Measurements from ENCODE around the gene LMF2. TPM values are rescaled to one million over a fixed set of nuclear protein-coding genes. Genes with fewer than 3 reads are reported as not detected.

LMF2 gene
- total RNA-seq, 1 donor from 2014 or later: 66.2 TPM

DNA sequence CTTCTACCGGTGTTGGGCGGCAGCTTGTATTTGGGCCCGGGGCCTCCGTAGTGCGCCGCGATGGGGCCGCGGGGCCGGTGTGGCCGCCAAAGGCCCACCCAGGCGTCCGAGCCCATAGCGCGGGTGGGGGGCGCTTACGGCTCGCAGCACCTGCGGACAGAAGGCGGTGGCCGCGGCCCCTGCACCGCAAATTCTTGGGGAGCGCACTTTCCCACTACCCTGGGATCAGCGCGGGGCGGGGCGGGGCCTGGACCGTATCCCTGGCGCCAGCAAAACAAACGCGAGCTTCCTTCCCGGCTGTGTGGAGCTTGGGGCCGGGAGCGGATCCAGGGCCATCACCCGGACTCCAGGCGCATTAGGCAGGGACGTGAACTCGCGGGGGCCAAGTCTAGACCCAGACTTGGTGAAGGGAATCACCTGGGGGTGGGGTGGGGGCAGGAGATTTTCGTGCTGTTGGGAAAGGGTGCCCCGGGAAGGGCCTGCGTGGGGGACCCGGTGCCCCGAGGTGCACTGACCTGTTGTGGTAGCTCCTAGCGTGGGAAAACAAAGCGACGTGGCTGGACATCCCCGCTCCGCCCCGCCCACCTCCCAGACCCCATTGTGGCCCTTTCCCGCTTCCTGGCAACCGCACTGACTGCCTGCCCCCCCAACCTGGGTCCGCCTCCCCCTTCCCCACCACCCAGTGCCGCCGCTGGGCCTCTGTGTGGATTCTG, 24.6 kb upstream of the LMF2 start:
- peak overlapping the region; percentile 9 for H3K27ac Mint-ChIP-seq
- H3K4me3 Mint-ChIP-seq: peak overlapping the region; percentile 62

GRCh38 chr22:50531546-50531961, 24.1 kb upstream of the LMF2 start:
- peaks cover 31% of the 10 kb centered on the region for H3K4me1 Mint-ChIP-seq
- no peak overlapping the region for H3K27ac Mint-ChIP-seq
- no peak for DNase-seq (ENCODE audit: low spot score in 2 of 2, unreplicated experiment in 2 of 2)
- H3K9me3 Mint-ChIP-seq: no peaks in the 10 kb centered on the region
- TF ChIP-seq, protein P1, sequence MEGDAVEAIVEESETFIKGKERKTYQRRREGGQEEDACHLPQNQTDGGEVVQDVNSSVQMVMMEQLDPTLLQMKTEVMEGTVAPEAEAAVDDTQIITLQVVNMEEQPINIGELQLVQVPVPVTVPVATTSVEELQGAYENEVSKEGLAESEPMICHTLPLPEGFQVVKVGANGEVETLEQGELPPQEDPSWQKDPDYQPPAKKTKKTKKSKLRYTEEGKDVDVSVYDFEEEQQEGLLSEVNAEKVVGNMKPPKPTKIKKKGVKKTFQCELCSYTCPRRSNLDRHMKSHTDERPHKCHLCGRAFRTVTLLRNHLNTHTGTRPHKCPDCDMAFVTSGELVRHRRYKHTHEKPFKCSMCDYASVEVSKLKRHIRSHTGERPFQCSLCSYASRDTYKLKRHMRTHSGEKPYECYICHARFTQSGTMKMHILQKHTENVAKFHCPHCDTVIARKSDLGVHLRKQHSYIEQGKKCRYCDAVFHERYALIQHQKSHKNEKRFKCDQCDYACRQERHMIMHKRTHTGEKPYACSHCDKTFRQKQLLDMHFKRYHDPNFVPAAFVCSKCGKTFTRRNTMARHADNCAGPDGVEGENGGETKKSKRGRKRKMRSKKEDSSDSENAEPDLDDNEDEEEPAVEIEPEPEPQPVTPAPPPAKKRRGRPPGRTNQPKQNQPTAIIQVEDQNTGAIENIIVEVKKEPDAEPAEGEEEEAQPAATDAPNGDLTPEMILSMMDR (IDR thresholded peaks at IDR 0.05; ENCODE audit: unreplicated experiment): no peak
- H3K36me3 Mint-ChIP-seq: no peaks in the 10 kb centered on the region
- H3K27me3 Mint-ChIP-seq (ENCODE audit: low read depth): peaks cover 38% of the 10 kb centered on the region
- peak overlapping the region; percentile 65 for H3K4me3 Mint-ChIP-seq

More for the DNA sequence above, 24.6 kb upstream of the LMF2 start:
- Mint-ChIP-seq H3K27me3 (ENCODE audit: low read depth) (peaks cover 38% of the 10 kb centered on the region), H3K4me1 (peaks cover 26% of the 10 kb centered on the region), H3K9me3 (no peaks in the 10 kb centered on the region), H3K36me3 (no peaks in the 10 kb centered on the region)
- TF ChIP-seq, protein P1 (IDR thresholded peaks at IDR 0.05; ENCODE audit: unreplicated experiment): no peak
- peak in 1 of 2 experiments; percentile 44 for DNase-seq (ENCODE audit: low spot score in 2 of 2, unreplicated experiment in 2 of 2)

DNA sequence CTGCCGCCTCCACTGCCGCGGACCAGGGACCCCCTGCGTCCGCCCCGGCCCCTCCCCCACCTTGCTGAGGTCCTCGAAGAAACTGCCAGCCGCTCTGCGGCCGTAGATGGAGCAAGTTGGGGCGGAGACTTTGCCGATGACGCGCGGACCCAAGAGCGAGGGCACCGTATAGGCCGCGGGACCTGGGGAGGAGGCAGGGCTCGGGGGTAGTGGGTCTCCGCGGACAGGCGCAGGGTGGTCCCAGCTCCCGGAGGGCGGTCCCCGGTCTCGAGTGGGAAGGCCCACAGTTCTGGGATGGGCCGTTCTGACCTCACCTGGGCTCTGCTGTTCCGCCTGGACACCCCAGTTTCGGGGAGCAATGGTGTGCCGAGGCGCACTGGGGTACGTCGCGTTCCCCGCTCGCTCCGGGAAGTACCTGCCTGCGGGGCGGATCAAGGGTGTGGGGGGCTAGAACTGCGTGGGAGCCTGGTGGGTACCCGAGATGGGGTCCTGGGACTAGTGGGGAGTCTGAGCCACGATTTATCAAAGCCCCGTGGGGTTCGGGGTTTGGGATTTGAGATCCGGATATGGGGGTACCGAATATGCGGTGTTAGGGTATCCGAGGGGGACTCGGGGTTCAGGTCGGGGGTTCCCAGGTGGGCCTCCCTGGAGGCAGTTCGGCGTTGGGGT, 23.5 kb upstream of the LMF2 start:
- peaks cover 38% of the 10 kb centered on the region for H3K27me3 Mint-ChIP-seq (ENCODE audit: low read depth)
- peak overlapping the region; percentile 43 for H3K27ac Mint-ChIP-seq
- TF ChIP-seq, protein P1 (IDR thresholded peaks at IDR 0.05; ENCODE audit: unreplicated experiment): no peak
- H3K4me1 Mint-ChIP-seq: peaks cover 31% of the 10 kb centered on the region
- no peaks in the 10 kb centered on the region for H3K36me3 Mint-ChIP-seq
- DNase-seq (ENCODE audit: low spot score in 2 of 2, unreplicated experiment in 2 of 2): peak in 1 of 2 experiments; percentile 39
- peak overlapping the region; percentile 65 for H3K4me3 Mint-ChIP-seq
- H3K9me3 Mint-ChIP-seq: no peaks in the 10 kb centered on the region

- H3K4me3 Mint-ChIP-seq: peak overlapping the region; percentile 51
These were observed 23.0 kb upstream of the LMF2 start for GRCh38 chr22:50530580-50530876.

GRCh38 chr22:50529897-50530579, 22.5 kb upstream of the LMF2 start, which contains the start of gene TYMP:
TYMP (minus strand) TSS chr22:50530012; CDS start chr22:50529709, 303 bp downstream.
- TF ChIP-seq, protein P1 (IDR thresholded peaks at IDR 0.05; ENCODE audit: unreplicated experiment): no peak
- DNase-seq (ENCODE audit: low spot score in 2 of 2, unreplicated experiment in 2 of 2): peak in 1 of 2 experiments; percentile 27
- no peaks in the 10 kb centered on the region for H3K9me3 Mint-ChIP-seq
- peaks cover 31% of the 10 kb centered on the region for H3K4me1 Mint-ChIP-seq
- peaks cover 38% of the 10 kb centered on the region for H3K27me3 Mint-ChIP-seq (ENCODE audit: low read depth)
- no peak within 1 kb of the TSS for H3K27ac Mint-ChIP-seq
- no peaks in the 10 kb centered on the region for H3K36me3 Mint-ChIP-seq
- H3K4me3 Mint-ChIP-seq: peak within 1 kb of the TSS; percentile 65

More at GRCh38 chr22:50530580-50530876, 23.0 kb upstream of the LMF2 start:
- H3K36me3 Mint-ChIP-seq: no peaks in the 10 kb centered on the region
- TF ChIP-seq, protein P1 (IDR thresholded peaks at IDR 0.05; ENCODE audit: unreplicated experiment): no peak
- H3K27me3 Mint-ChIP-seq (ENCODE audit: low read depth): peaks cover 38% of the 10 kb centered on the region
- H3K27ac Mint-ChIP-seq: no peak overlapping the region
- H3K9me3 Mint-ChIP-seq: no peaks in the 10 kb centered on the region
- DNase-seq (ENCODE audit: low spot score in 2 of 2, unreplicated experiment in 2 of 2): no peak
- peaks cover 31% of the 10 kb centered on the region for H3K4me1 Mint-ChIP-seq

All from mesothelial cell of epicardium (in vitro differentiated cells).